Subcutaneous adipose tissue (tissue), 4 donors: Measurements from ENCODE around the gene TRNP1. TPM values are rescaled to one million over a fixed set of nuclear protein-coding genes. Genes with fewer than 3 reads are reported as not detected.

Experiments used
- CTCF ChIP-seq: fragments of 450-650 bp; IDR thresholded peaks from one replicate; pipeline ENCODE4 v1.5.1; 2016; ENCODE audit warnings: low read depth, mild to moderate bottlenecking, control low read depth, antibody characterized with exemption, moderate library complexity
- total RNA-seq, 4 donors: library from RNA; depleted of rRNA; stranded (reverse); fragments of >200 nt; gene quantifications; one replicate each; pipeline ENCODE4 v1.1.0, GENCODE V29; 2016

Gene TRNP1
- total RNA-seq, 4 donors from 2014 or later = 0.34 to 3.8 (median 1.7) TPM

- TF ChIP-seq CTCF = no peak
These were observed 52.6 kb downstream of the TRNP1 start for GRCh38 chr1:27045973-27046558.

- TF ChIP-seq CTCF = no peak
These were observed 54.4 kb downstream of the TRNP1 start for GRCh38 chr1:27047914-27048313.

- TF ChIP-seq CTCF = no peak
These were observed 55.6 kb downstream of the TRNP1 start for GRCh38 chr1:27049100-27049499.

GRCh38 chr1:27049607-27050006 is 56.1 kb downstream of the TRNP1 start:
- TF ChIP-seq CTCF = no peak

Other genes starting within 250 kb of the TRNP1 start
- 10 to 100 TPM in 3 of 4 donors, 1 to 10 TPM in 1; 8.3 to 24.7 (median 19.2) TPM for gene PIGV, start 205.7 kb upstream of the TRNP1 start, total RNA-seq
- gene ZDHHC18, start 167.0 kb upstream of the TRNP1 start, total RNA-seq = 10 to 100 TPM; 21.4 to 40.3 (median 31.7) TPM
- not detected for gene SFN, start 130.5 kb upstream of the TRNP1 start, total RNA-seq
- gene GPN2, start 103.4 kb upstream of the TRNP1 start, total RNA-seq = 10 to 100 TPM in 2 of 4 donors, 1 to 10 TPM in 2; 8.5 to 12.2 (median 9.9) TPM
- 10 to 100 TPM in 3 of 4 donors, 1 to 10 TPM in 1; 6.2 to 20.9 (median 14.4) TPM for gene GPATCH3, start 93.2 kb upstream of the TRNP1 start, total RNA-seq
- gene NR0B2, start 79.7 kb upstream of the TRNP1 start, total RNA-seq = not detected
- 10 to 100 TPM; 29.7 to 51.4 (median 37.1) TPM for gene NUDC, start 71.9 kb upstream of the TRNP1 start, total RNA-seq
- not detected for gene KDF1, start 33.2 kb upstream of the TRNP1 start, total RNA-seq
- gene TENT5B, start 19.2 kb downstream of the TRNP1 start, total RNA-seq = 10 to 100 TPM in 1 of 4 donors, 1 to 10 TPM in 2, under 1 TPM in 1; 0.85 to 10.5 (median 2.6) TPM
- 10 to 100 TPM in 3 of 4 donors, 1 to 10 TPM in 1; 7.3 to 16.0 (median 10.9) TPM for gene SLC9A1, start 161.4 kb downstream of the TRNP1 start, total RNA-seq
- 10 to 100 TPM; 21.4 to 40.9 (median 27.9) TPM for gene WDTC1, start 240.9 kb downstream of the TRNP1 start, total RNA-seq